Fibroblast of lung (primary cell): Measurements from ENCODE around the gene CNR1. TPM values are rescaled to one million over a fixed set of nuclear protein-coding genes. Genes with fewer than 3 reads are reported as not detected.

ENCODE experiments used
- DNase-seq, 2 donors: peaks; one replicate each; pipeline versions ENCODE4 v3.0.0 to v3.0.0-alpha.2; 2010; ENCODE audit warnings: low read depth in 2 of 2
- H2AFZ ChIP-seq: 2 replicates; pipeline ENCODE4 v1.5.1; 2012; ENCODE audit warnings: low read length, control low read depth, inconsistent platforms
- H3K27ac ChIP-seq: 2 replicates; pipeline ENCODE4 v1.5.1; 2011; ENCODE audit warnings: low read length, control low read depth; ENCODE audit not compliant: insufficient read depth
- H3K27me3 ChIP-seq: 2 replicates; pipeline ENCODE4 v1.5.1; 2011; ENCODE audit warnings: mild to moderate bottlenecking, low read length; ENCODE audit not compliant: control insufficient read depth, insufficient read depth
- H3K36me3 ChIP-seq: 2 replicates; pipeline ENCODE4 v1.5.1; 2011; ENCODE audit warnings: low read length; ENCODE audit not compliant: control insufficient read depth, insufficient read depth
- H3K4me1 ChIP-seq: 2 replicates; pipeline ENCODE4 v1.5.1; 2011; ENCODE audit warnings: low read length; ENCODE audit not compliant: control insufficient read depth, insufficient read depth; ENCODE audit errors: extremely low read depth
- H3K4me2 ChIP-seq: 2 replicates; pipeline ENCODE4 v1.5.1; 2011; ENCODE audit warnings: low read length, control low read depth; ENCODE audit not compliant: insufficient read depth; ENCODE audit errors: extremely low read depth
- H3K4me3 ChIP-seq, 4 experiments: fragments of 200-600 bp in 1 of 4; sonication (generic) in 1 of 4; replicated peaks in 1 of 4; 2 replicates each; pipeline ENCODE4 v1.5.1; 2011 to 2016; ENCODE audit warnings: low read length in 4 of 4, low read depth in 3 of 4, mild to moderate bottlenecking in 3 of 4, control low read depth in 2 of 4, inconsistent platforms in 1 of 4, mixed read lengths in 1 of 4; ENCODE audit not compliant: insufficient read depth in 1 of 4; ENCODE audit errors: control extremely low read depth in 1 of 4
- H3K79me2 ChIP-seq: 2 replicates; pipeline ENCODE4 v1.5.1; 2012; ENCODE audit warnings: mild to moderate bottlenecking, low read length, inconsistent platforms; ENCODE audit not compliant: control insufficient read depth, insufficient read depth
- H3K9ac ChIP-seq: 2 replicates; pipeline ENCODE4 v1.5.1; 2011; ENCODE audit warnings: mild to moderate bottlenecking, low read length, control low read depth; ENCODE audit not compliant: insufficient read depth
- H3K9me3 ChIP-seq: 2 replicates; pipeline ENCODE4 v1.5.1; 2012; ENCODE audit warnings: low read depth, low read length; ENCODE audit not compliant: control insufficient read depth, insufficient read depth
- H4K20me1 ChIP-seq: 2 replicates; pipeline ENCODE4 v1.5.1; 2011; ENCODE audit warnings: low read length; ENCODE audit not compliant: control insufficient read depth, insufficient read depth; ENCODE audit errors: extremely low read depth
- CTCF ChIP-seq, 2 donors: IDR thresholded peaks in 1 of 2; conservative IDR thresholded peaks in 1 of 2; 1 replicate in 1 of 2; 2 replicates in 1 of 2; pipeline ENCODE4 v1.5.1; 2011 to 2012; ENCODE audit warnings: low read length in 2 of 2, control low read depth in 1 of 2, inconsistent platforms in 1 of 2, low read depth in 1 of 2, mild to moderate bottlenecking in 1 of 2
- EZH2 ChIP-seq: IDR thresholded peaks from 2 replicates; pipeline ENCODE4 v1.5.1; 2012; ENCODE audit warnings: low read length, control low read depth, mild to moderate bottlenecking; ENCODE audit errors: missing control alignments
- polyA plus RNA-seq, 2 donors: library from polyadenylated mRNA; depleted of rRNA in 1 of 2; stranded (reverse) in 1 of 2; unstranded in 1 of 2; fragments of >200 nt; gene quantifications; 2 replicates each; pipeline ENCODE4 v1.2.1, GENCODE V29; 2011 to 2012; ENCODE audit warnings: missing spikeins in 1 of 2
- total RNA-seq: library from RNA; depleted of rRNA; stranded (reverse); fragments of >200 nt; gene quantifications from 2 replicates; pipeline ENCODE4 v1.2.1, GENCODE V29; 2014

CNR1 gene
- total and polyA plus RNA-seq, 2 donors (not counting 1 experiment from before 2014, with no cell fraction given): not detected

DNA sequence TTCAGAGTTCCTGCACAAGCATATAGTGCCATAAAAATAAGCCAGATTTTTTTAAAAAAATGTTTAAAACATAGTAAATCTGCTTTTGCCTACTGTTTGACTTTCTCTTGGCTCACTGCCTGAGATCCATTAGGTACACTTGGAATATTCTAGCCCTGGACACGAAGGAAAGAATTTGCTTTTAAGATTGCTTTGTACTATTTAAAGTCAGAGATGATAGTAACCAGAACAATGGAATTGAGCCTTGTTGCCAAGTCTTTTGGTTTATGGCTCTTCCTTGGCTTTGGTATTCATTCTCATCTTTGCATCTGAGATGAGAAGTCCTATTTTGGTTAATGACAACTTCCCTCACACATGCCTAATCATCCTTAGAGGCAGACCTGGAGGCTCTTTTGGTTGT, 32.4 kb downstream of the CNR1 start:
- no peak for TF ChIP-seq EZH2
- TF ChIP-seq CTCF (conservative IDR thresholded peaks at IDR 0.05 in 1 of 2, IDR thresholded peaks at IDR 0.05 in 1 of 2; ENCODE audit: low read depth in 1 of 2, low read length in 2 of 2): no peak
- Histone ChIP-seq H3K36me3 (no peaks in the 10 kb centered on the region), H3K9ac (no peak overlapping the region), H2AFZ (no peak overlapping the region), H3K27ac (no peak overlapping the region), H3K4me3 (no peak overlapping the region), H3K4me2 (no peak overlapping the region), H3K27me3 (no peaks in the 10 kb centered on the region), H3K4me1 (no peaks in the 10 kb centered on the region), H3K79me2 (no peaks in the 10 kb centered on the region), H3K9me3 (no peaks in the 10 kb centered on the region), H4K20me1 (no peaks in the 10 kb centered on the region)
- DNase-seq: no peak

DNA sequence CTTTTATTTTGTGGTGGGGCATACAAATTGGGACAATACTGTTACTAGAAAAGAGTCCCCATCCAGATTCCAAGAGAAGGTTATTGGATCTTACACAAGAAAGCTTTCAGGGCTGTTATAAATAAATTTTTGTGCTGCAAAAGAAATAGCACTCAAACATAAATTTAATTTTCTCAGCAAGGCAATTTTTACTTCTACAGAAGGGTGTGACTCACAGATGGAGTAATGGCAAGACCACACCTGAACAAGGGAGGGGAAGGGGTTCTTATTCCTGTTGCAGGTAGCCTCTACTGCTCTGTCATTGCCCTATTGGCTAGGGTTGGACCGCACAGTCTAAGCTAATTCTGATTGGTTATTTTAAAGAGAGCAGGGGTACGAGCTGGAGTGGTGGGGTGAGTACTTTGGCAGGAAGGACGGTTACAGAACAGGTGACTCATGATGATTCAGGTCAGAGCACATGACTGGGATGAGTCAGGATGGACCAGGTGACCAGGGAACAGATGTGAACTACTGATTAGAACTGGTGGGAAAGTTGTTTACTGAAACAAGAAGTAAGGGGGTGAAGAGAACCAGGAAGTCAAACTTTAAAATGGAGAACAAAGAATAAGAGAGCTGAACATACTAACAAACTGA, 41.1 kb downstream of the CNR1 start:
- Histone ChIP-seq H3K79me2 (no peaks in the 10 kb centered on the region), H3K4me3 (no peak overlapping the region), H3K36me3 (no peaks in the 10 kb centered on the region), H4K20me1 (no peaks in the 10 kb centered on the region), H3K27me3 (no peaks in the 10 kb centered on the region), H3K9ac (no peak overlapping the region), H3K4me1 (no peaks in the 10 kb centered on the region), H3K9me3 (no peaks in the 10 kb centered on the region), H3K4me2 (no peak overlapping the region), H3K27ac (no peak overlapping the region), H2AFZ (no peak overlapping the region)
- TF ChIP-seq CTCF (conservative IDR thresholded peaks at IDR 0.05 in 1 of 2, IDR thresholded peaks at IDR 0.05 in 1 of 2; ENCODE audit: low read depth in 1 of 2, low read length in 2 of 2) (no peak), EZH2 (no peak)
- no peak for DNase-seq

DNA sequence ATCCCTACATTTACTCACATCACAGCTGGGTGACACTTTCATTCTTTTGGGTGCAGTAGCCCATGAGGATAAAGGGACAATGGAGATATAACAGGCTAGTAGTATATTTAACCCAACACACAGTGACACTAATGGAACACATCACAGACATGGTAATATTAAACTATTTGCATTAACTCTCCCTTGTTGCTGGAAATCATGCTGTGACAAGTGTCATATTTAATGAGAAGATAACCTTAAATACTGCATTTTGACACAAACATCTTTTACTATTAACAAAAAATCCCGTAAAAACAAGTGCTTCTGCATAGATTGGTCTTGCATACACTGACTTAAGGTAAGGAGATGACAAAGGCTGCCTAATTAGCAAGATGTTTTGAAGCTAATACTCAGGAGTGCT, 45.5 kb downstream of the CNR1 start:
- Histone ChIP-seq H3K4me3 (no peak overlapping the region), H3K4me2 (no peak overlapping the region), H3K27ac (no peak overlapping the region), H3K36me3 (no peaks in the 10 kb centered on the region), H3K9me3 (no peaks in the 10 kb centered on the region), H3K27me3 (no peaks in the 10 kb centered on the region), H4K20me1 (no peaks in the 10 kb centered on the region), H2AFZ (no peak overlapping the region), H3K4me1 (no peaks in the 10 kb centered on the region), H3K79me2 (no peaks in the 10 kb centered on the region), H3K9ac (no peak overlapping the region)
- TF ChIP-seq CTCF (conservative IDR thresholded peaks at IDR 0.05 in 1 of 2, IDR thresholded peaks at IDR 0.05 in 1 of 2; ENCODE audit: low read depth in 1 of 2, low read length in 2 of 2) (no peak), EZH2 (no peak)
- no peak for DNase-seq
